OCI-LY7 (cell line): Measurements from ENCODE around the gene GMPPA. TPM values are rescaled to one million over a fixed set of nuclear protein-coding genes. Genes with fewer than 3 reads are reported as not detected.

Experiments
- BruUV-seq: library from RNA; stranded (reverse); fragments of 400-500 nt; replicated peaks from 2 replicates; lab custom pipeline; 2021; lab: Mats Ljungman, UMichigan
- CTCF ChIA-PET: fragments of 300-600 bp; sonication (Branson Sonifier 250); formaldehyde crosslinking; loops from one replicate; lab custom pipeline; 2022; ENCODE audit warnings: antibody characterized with exemption; ENCODE audit not compliant: unreplicated experiment; lab: Charles Lee
- POLR2A ChIA-PET: fragments of 300-600 bp; sonication (Branson Sonifier 250); formaldehyde crosslinking; loops from one replicate; lab custom pipeline; 2022; ENCODE audit warnings: antibody characterized with exemption; lab: Charles Lee
- DNase-seq: peaks from one replicate; pipeline ENCODE4 v3.0.0-alpha.2; 2015; ENCODE audit warnings: low spot score
- H2AFZ ChIP-seq: fragments of 200-600 bp; sonication (generic), shearing (Covaris generic); 2 replicates; pipeline ENCODE4 v1.6.1; 2014; ENCODE audit warnings: mild to moderate bottlenecking, antibody characterized with exemption, low read length, moderate library complexity
- H3K27ac ChIP-seq: fragments of 200-600 bp; sonication (generic); 2 replicates; pipeline ENCODE4 v1.5.1; 2014; ENCODE audit warnings: mixed run types, low read depth, mild to moderate bottlenecking, moderate library complexity, low read length, inconsistent platforms; ENCODE audit not compliant: poor library complexity, severe bottlenecking
- H3K36me3 ChIP-seq: fragments of 200-600 bp; sonication (generic); 2 replicates; pipeline ENCODE4 v1.6.1; 2014; ENCODE audit warnings: mild to moderate bottlenecking, antibody characterized with exemption, low read length, moderate library complexity, mixed read lengths; ENCODE audit not compliant: insufficient read depth
- H3K4me1 ChIP-seq: fragments of 200-600 bp; sonication (generic); 2 replicates; pipeline ENCODE4 v1.5.1; 2014; ENCODE audit warnings: mild to moderate bottlenecking, low read length; ENCODE audit not compliant: insufficient read depth, poor library complexity, severe bottlenecking
- H3K4me2 ChIP-seq: fragments of 200-600 bp; sonication (generic); 2 replicates; pipeline ENCODE4 v1.6.1; 2014; ENCODE audit warnings: mild to moderate bottlenecking, low read length
- H3K4me3 ChIP-seq: fragments of 200-600 bp; sonication (generic); 2 replicates; pipeline ENCODE4 v1.5.1; 2014; ENCODE audit warnings: mild to moderate bottlenecking, low read depth, low read length; ENCODE audit not compliant: poor library complexity, severe bottlenecking
- H3K79me2 ChIP-seq: fragments of 200-600 bp; sonication (generic); 2 replicates; pipeline ENCODE4 v1.6.1; 2016; ENCODE audit warnings: low read depth, mild to moderate bottlenecking, low read length, moderate library complexity, mixed read lengths; ENCODE audit not compliant: insufficient read depth
- H3K9me2 ChIP-seq: fragments of 200-600 bp; sonication (generic); 2 replicates; pipeline ENCODE4 v1.6.1; 2016; ENCODE audit warnings: mild to moderate bottlenecking, low read length, mixed read lengths; ENCODE audit not compliant: insufficient read depth
- H3K9me3 ChIP-seq: fragments of 200-600 bp; sonication (generic); 2 replicates; pipeline ENCODE4 v1.6.1; 2014; ENCODE audit warnings: mild to moderate bottlenecking, mixed run types, low read length, mixed read lengths
- H4K20me1 ChIP-seq: fragments of 200-600 bp; sonication (generic); 2 replicates; pipeline ENCODE4 v1.6.1; 2014; ENCODE audit warnings: mild to moderate bottlenecking, antibody characterized with exemption, low read length, moderate library complexity, mixed read lengths; ENCODE audit not compliant: insufficient read depth
- CTCF ChIP-seq: fragments of 200-600 bp; sonication (generic); conservative IDR thresholded peaks from 2 replicates; pipeline ENCODE4 v1.5.1; 2014; ENCODE audit warnings: mild to moderate bottlenecking, antibody characterized with exemption, low read length, moderate library complexity, mixed read lengths
- EZH2phosphoT487 ChIP-seq: fragments of 200-600 bp; sonication (generic); IDR thresholded peaks from 2 replicates; pipeline ENCODE4 v1.6.1; 2018; ENCODE audit warnings: low read depth, borderline replicate concordance, mild to moderate bottlenecking, mixed run types, antibody characterized with exemption, low read length, moderate library complexity, mixed read lengths
- intact Hi-C: fragments of 100-400 bp; cut with micrococcal nuclease; formaldehyde crosslinking; loops from one replicate; pipeline ENCODE4 v1.10.0; 2022; ENCODE audit not compliant: unreplicated experiment
- total RNA-seq, 2 experiments: library from RNA; depleted of rRNA in 1 of 2; stranded (reverse); fragments of >200 nt in 1 of 2; shearing (Covaris generic) in 1 of 2; gene quantifications; 2 replicates each; pipeline ENCODE4 v1.2.3, GENCODE V29; 2014 to 2022

The GMPPA gene
- total RNA-seq, 2 experiments from 2014 or later = 28.4 to 46.4 TPM

GRCh38 chr2:219521066-219521880, 22.6 kb downstream of the GMPPA start:
- intact Hi-C loops = no loop called here
- Histone ChIP-seq H3K79me2 (no peaks in the 10 kb centered on the region), H3K27ac (no peak overlapping the region), H3K9me2 (no peaks in the 10 kb centered on the region), H3K36me3 (no peaks in the 10 kb centered on the region), H3K4me1 (no peaks in the 10 kb centered on the region), H3K9me3 (no peaks in the 10 kb centered on the region), H3K4me3 (no peak overlapping the region), H3K4me2 (no peak overlapping the region), H4K20me1 (no peaks in the 10 kb centered on the region), H2AFZ (no peak overlapping the region)
- ChIA-PET POLR2A (interaction anchor here (1.0 to 1.3 kb wide), 2 partner anchors 22 to 134 kb away, joined by 3 to 4 read pairs; partner anchors contain the start of gene DNPEP), CTCF (interaction anchor here (1.2 to 1.4 kb wide), 2 partner anchors 23 to 58 kb away, joined by 3 to 5 read pairs; partner anchors contain the start of gene GMPPA)
- no peak for DNase-seq
- no TSS peak for BruUV-seq
- TF ChIP-seq CTCF (peak; percentile 64), EZH2phosphoT487 (no peak)

DNA sequence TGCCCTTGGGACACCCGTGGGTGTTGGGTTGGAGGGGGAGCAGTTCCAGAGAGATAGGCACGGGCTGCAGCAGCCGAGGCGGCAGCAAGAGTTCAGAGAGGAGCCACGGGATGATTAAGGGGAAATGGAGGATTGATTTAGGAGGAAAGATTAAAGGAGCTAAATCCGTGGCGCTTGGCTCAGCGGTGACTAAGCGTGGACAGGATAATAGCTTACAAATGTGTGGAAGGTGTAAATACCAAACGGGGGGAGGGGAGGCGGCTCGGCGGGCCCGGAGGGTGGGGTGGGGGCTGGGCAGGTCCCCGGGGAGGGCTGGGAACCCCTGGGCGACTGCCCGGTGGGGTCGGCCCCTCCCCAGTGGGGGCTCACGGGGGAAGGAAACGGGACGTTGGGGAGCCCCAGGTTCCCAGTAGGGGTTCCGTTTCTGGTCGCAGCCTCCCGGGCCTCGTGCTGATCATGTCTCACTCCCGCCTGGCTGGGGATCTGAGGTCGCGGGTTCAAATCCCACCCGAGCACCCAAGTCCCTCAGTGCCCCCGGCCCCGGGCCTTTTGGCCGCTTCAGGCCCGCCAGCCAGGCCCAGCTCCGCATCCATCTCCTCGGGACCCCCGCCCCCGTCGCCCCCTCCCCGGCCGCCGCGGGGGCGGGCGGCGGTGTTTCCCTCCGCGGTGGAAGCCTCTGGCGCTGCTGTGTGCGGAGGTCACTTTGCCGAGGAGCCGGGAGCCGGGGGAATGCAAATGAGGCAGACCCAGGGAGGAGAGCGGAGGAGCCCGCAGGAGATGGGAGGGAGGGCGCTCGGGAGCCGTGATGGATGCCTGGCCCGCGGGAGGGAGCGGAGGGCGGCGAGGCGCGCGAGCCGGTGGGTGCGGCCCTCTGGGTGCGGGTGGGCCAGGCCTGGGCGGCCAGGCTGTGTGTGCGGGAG, 23.7 kb downstream of the GMPPA start:
- Histone ChIP-seq H3K36me3 (no peaks in the 10 kb centered on the region), H4K20me1 (no peaks in the 10 kb centered on the region), H3K4me1 (no peaks in the 10 kb centered on the region), H3K9me3 (no peaks in the 10 kb centered on the region), H3K4me2 (no peak overlapping the region), H3K4me3 (no peak overlapping the region), H2AFZ (no peak overlapping the region), H3K9me2 (no peaks in the 10 kb centered on the region), H3K27ac (no peak overlapping the region), H3K79me2 (no peaks in the 10 kb centered on the region)
- POLR2A ChIA-PET = interaction anchor here (1.0 kb wide), 1 partner anchor 23 kb away, joined by 3 read pairs; no protein-coding TSS in a partner anchor
- CTCF ChIA-PET = interaction anchor here (0.6 kb wide), 1 partner anchor 29 kb away, joined by 4 read pairs; no protein-coding TSS in a partner anchor
- TF ChIP-seq CTCF = no peak
- no peak for TF ChIP-seq EZH2phosphoT487
- no peak for DNase-seq
- BruUV-seq = no TSS peak
- intact Hi-C loops = no loop called here
